GM13976 (cell line): ENCODE measurements around the gene DGKB.

Source experiments
- DNase-seq: peaks from one replicate; pipeline ENCODE4 v3.0.0; 2012; ENCODE audit warnings: low spot score
- in situ Hi-C: fragments of 300-500 bp; cut with MboI; formaldehyde crosslinking; loops from one replicate; pipeline ENCODE4 v1.12.0; 2022; ENCODE audit warnings: low sequenced_read_pairs, mixed read lengths, inconsistent platforms; ENCODE audit not compliant: unreplicated experiment
- TF ChIP-seq, protein P1 (sequence below): IDR thresholded peaks from 2 replicates; pipeline ENCODE4 v1.5.1; 2012; ENCODE audit warnings: borderline replicate concordance, mild to moderate bottlenecking; ENCODE audit not compliant: insufficient read depth; ENCODE audit errors: extremely low read depth, missing control alignments, control extremely low read depth

The DGKB gene

DNA sequence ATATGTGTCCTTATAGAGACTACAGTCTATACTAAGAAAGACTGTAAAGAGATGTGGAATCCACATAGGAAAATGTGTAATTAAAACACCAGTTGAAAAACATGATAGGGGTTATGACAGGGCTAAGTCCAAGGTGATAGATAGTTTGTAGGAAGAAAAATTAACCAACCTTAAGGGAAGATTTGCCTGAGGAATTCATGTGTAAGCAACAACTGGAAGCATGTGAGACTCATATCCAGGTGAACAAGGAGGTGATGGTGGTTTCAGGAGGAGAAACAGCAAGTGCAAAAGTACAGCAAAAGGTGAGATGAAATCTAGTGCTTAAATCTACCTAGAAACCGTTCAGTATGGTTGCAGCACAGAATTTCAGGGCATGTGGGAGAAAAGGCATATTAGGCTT lies 696.4 kb downstream of the DGKB start:
- TF ChIP-seq, protein P1, sequence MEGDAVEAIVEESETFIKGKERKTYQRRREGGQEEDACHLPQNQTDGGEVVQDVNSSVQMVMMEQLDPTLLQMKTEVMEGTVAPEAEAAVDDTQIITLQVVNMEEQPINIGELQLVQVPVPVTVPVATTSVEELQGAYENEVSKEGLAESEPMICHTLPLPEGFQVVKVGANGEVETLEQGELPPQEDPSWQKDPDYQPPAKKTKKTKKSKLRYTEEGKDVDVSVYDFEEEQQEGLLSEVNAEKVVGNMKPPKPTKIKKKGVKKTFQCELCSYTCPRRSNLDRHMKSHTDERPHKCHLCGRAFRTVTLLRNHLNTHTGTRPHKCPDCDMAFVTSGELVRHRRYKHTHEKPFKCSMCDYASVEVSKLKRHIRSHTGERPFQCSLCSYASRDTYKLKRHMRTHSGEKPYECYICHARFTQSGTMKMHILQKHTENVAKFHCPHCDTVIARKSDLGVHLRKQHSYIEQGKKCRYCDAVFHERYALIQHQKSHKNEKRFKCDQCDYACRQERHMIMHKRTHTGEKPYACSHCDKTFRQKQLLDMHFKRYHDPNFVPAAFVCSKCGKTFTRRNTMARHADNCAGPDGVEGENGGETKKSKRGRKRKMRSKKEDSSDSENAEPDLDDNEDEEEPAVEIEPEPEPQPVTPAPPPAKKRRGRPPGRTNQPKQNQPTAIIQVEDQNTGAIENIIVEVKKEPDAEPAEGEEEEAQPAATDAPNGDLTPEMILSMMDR: no peak
- no peak for DNase-seq
- in situ Hi-C loops: no loop called here

DNA sequence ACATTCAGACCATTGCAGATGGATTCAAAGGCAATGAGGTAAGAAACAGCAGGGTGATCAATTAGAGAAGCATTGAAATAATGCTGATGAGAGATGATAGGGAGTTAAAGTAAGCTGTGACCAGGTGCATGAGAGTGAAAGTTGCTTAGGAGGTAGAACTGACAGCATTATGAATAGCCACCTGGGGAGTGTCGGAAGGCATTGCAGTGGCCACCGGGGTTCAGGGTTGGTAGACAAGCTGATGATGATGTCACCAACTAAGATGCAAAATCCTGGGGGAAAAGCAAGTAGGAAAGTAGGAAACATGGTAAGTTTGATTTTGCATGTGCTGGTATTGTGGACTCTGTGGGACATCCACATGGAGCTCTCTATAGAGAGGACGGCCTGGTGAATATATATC lies 701.2 kb downstream of the DGKB start:
- in situ Hi-C loops: no loop called here
- DNase-seq: no peak
- TF ChIP-seq, protein P1: no peak

DNA sequence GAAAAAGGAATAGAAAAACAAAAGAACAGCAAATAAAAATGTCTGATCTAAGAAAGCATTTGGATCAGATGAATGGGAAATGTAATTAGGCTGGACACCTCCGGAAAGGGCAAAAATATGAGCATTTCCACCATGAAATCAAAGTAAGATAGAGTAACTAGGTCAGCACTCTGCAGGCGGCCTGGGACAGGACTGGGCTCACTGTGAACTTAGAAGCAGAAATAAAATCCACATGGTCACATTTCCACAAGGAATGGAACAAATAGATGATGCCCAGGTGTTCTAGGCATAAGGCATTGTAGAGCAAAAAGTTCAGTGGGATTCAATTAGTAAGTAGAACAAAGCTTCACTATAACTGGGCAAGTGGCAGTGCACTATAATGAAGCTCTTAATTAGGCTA lies 703.2 kb downstream of the DGKB start:
- TF ChIP-seq, protein P1: no peak
- no peak for DNase-seq
- in situ Hi-C loops: no loop called here

DNA sequence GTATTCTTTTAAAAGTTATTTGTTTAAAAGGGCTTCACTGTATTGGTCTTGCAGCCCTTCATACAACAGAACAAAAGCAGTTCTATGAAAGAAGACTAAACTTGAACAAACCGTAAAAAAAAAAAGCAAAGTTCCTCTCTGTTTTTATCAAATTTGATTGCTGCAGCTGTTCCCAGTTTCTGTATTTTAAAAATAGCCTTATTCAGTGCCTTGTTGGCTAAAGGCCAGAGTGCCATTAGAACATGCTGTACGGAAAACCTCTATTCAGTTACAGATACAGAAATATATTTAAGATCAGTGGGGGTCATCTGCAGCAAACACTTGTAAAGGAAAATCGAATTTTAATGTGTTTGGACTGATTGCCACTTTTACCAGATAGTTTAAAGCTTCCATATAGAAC lies 705.3 kb downstream of the DGKB start:
- in situ Hi-C loops: no loop called here
- TF ChIP-seq, protein P1: no peak
- DNase-seq: no peak

DNA sequence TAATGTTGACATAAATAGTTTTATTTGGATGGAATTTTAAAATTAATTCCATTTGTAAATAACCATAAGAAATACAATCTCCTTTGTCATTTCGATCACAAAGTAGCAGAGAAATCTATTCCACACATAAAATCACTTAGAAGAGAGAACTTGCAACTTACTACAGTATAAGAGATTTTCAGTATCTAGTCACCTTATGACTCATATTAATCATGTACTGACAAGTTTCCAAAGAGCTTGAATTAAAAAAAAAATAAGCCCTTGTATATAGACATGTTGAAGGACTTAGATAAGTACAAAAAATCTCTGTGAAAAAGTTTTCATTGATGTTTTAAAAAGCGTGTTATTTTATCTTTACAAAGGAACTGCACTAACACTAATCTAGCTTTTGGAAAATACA lies 706.0 kb downstream of the DGKB start:
- TF ChIP-seq, protein P1: no peak
- in situ Hi-C loops: no loop called here
- no peak for DNase-seq

DNA sequence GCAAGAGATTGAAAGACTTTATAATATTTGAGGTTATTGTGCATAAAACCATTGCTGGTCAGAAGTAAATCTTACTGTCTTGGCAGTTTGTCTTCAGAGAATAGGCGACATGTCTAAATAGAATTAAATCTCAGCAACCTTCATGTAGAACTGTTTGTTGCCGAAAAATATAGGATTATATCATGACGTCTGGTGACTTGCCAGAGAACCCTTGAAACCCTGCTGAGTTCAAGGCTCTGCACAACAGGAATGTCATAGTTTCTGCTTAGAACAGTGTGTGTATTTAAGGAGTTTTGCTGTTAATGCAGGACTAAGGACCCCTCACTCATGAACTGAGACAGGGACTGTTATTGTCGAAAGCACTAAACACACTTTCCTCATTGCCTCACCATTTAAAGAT lies 706.7 kb downstream of the DGKB start:
- TF ChIP-seq, protein P1: no peak
- in situ Hi-C loops: no loop called here
- no peak for DNase-seq

DNA sequence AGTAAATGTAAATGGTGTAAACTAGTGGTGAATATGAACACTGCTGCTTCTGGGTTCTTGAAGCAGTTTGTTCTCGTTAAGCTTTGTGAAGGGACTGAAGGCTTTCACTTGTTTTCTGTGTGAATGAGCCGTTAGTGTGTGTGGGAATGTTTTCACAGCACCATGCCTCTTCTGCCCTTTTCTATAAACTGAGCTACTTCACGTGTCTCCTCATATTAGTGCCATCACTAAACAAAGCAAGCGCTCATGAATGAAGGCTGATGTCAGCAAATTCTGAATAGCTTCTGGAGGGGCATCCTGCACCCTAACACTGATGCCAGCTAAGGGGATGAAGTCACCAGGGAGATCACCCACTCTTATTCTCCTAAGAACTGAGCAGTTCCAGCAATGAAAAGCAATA lies 707.5 kb downstream of the DGKB start:
- TF ChIP-seq, protein P1: no peak
- no peak for DNase-seq
- in situ Hi-C loops: no loop called here
